OCI-LY3 (cell line): ENCODE results near the gene LDB2.

Experiments used
- CTCF ChIP-seq: fragments of 200-600, 300-600 bp; sonication (generic); IDR thresholded peaks from 2 replicates; pipeline ENCODE4 v1.5.1; 2014; ENCODE audit warnings: antibody characterized with exemption, low read length, low read depth
- EZH2phosphoT487 ChIP-seq: fragments of 200-600 bp; shearing (Covaris generic); IDR thresholded peaks from 2 replicates; pipeline ENCODE4 v1.6.1; 2018; ENCODE audit warnings: antibody characterized with exemption, mixed run types, low read depth

GRCh38 chr4:16492872-16493271 is 405.6 kb downstream of the LDB2 start:
- no peak for TF ChIP-seq CTCF
- no peak for TF ChIP-seq EZH2phosphoT487
